GM12878 (cell line): Measurements from ENCODE around the gene ARL14EP. TPM values are rescaled to one million over a fixed set of nuclear protein-coding genes. Genes with fewer than 3 reads are reported as not detected.

Source experiments
- BMI1 ChIP-seq: fragments of 450-650 bp; IDR thresholded peaks from 2 replicates; pipeline ENCODE4 v1.6.1; 2016; ENCODE audit warnings: mild to moderate bottlenecking, moderate library complexity, borderline replicate concordance
- CEBPB ChIP-seq, 2 experiments: fragments of 150-350 bp in 1 of 2; IDR thresholded peaks; 2 replicates each; pipeline ENCODE4 v1.6.1; 2012 to 2014; ENCODE audit warnings: low read depth in 2 of 2, low read length in 2 of 2, borderline replicate concordance in 1 of 2, inconsistent platforms in 1 of 2
- IKZF1 ChIP-seq: fragments of 450-650 bp; conservative IDR thresholded peaks from 2 replicates; pipeline ENCODE4 v1.6.1; 2017; ENCODE audit warnings: antibody characterized with exemption, mild to moderate bottlenecking
- IRF4 ChIP-seq: IDR thresholded peaks from 2 replicates; pipeline ENCODE4 v1.6.1; 2011; ENCODE audit warnings: low read depth, low read length
- KDM1A ChIP-seq: fragments of 200-600 bp; sonication (generic); IDR thresholded peaks from 2 replicates; pipeline ENCODE4 v1.6.1; 2016; ENCODE audit warnings: borderline replicate concordance
- KLF5 ChIP-seq: fragments of 450-650 bp; IDR thresholded peaks from 2 replicates; pipeline ENCODE4 v1.6.1; 2014; ENCODE audit warnings: mild to moderate bottlenecking; ENCODE audit not compliant: partially characterized antibody
- MTA3 ChIP-seq: IDR thresholded peaks from 2 replicates; pipeline ENCODE4 v1.6.1; 2012; ENCODE audit warnings: low read length, inconsistent platforms, borderline replicate concordance
- MYB ChIP-seq: fragments of 150-350 bp; IDR thresholded peaks from 2 replicates; pipeline ENCODE4 v1.6.1; 2014; ENCODE audit warnings: mild to moderate bottlenecking, low read depth, low read length, borderline replicate concordance
- NBN ChIP-seq: fragments of 450-650 bp; IDR thresholded peaks from 2 replicates; pipeline ENCODE4 v1.6.1; 2016
- PKNOX1 ChIP-seq: fragments of 450-650 bp; IDR thresholded peaks from 2 replicates; pipeline ENCODE4 v1.6.1; 2016; ENCODE audit warnings: mild to moderate bottlenecking
- SRF ChIP-seq, 2 experiments: IDR thresholded peaks; 2 replicates each; pipeline ENCODE4 v1.6.1; 2011; ENCODE audit warnings: low read depth in 2 of 2, low read length in 2 of 2, mild to moderate bottlenecking in 1 of 2, moderate library complexity in 1 of 2
- TCF12 ChIP-seq: IDR thresholded peaks from 2 replicates; pipeline ENCODE4 v1.6.1; 2011; ENCODE audit warnings: low read depth, mild to moderate bottlenecking, low read length
- TCF3 ChIP-seq: IDR thresholded peaks from 2 replicates; pipeline ENCODE4 v1.6.1; 2012; ENCODE audit warnings: low read depth, mild to moderate bottlenecking, low read length, borderline replicate concordance; ENCODE audit not compliant: insufficient read depth
- YY1 ChIP-seq: IDR thresholded peaks from 2 replicates; pipeline ENCODE4 v1.6.1; 2011; ENCODE audit warnings: low read depth, mild to moderate bottlenecking, low read length
- ZBED1 ChIP-seq: IDR thresholded peaks from 2 replicates; pipeline ENCODE4 v1.6.1; 2016; ENCODE audit warnings: borderline replicate concordance
- ZNF592 ChIP-seq: fragments of 450-650 bp; IDR thresholded peaks from 2 replicates; pipeline ENCODE4 v1.6.1; 2017; ENCODE audit warnings: mild to moderate bottlenecking, moderate library complexity
- polyA plus RNA-seq, 11 experiments: library from polyadenylated mRNA; depleted of rRNA in 4 of 11; unstranded in 6 of 11; stranded (reverse) in 5 of 11; fragments of >200 nt; fragmentation: Nextera tagmentation in 4 of 11; fragmentation: Illumina TruSeq in 1 of 11; extraction: Ambion mirVana in 4 of 11; extraction: Trizol in 1 of 11; gene quantifications; 1 replicate in 1 of 11; 2 replicates in 10 of 11; pipeline versions ENCODE4 v1.2.1 to v1.2.3, GENCODE V29; 2011 to 2016; ENCODE audit warnings: inconsistent platforms in 2 of 11, missing spikeins in 2 of 11, low read depth in 1 of 11
- total RNA-seq, 4 experiments: library from RNA; depleted of rRNA in 3 of 4; stranded (reverse); fragments of >200 nt in 3 of 4; fragmentation: Illumina TruSeq in 1 of 4; extraction: Trizol in 1 of 4; gene quantifications; 2 replicates each; pipeline versions ENCODE4 v1.2.1 to v1.2.3, GENCODE V29; 2013 to 2021
- TF ChIP-seq, protein P1 (sequence below): IDR thresholded peaks from 2 replicates; pipeline ENCODE4 v1.6.1; 2011; ENCODE audit warnings: low read depth, low read length, improper control_type of control experiment, borderline replicate concordance
- TF ChIP-seq, protein P2 (sequence below): IDR thresholded peaks from 2 replicates; pipeline ENCODE4 v1.6.1; 2012; ENCODE audit warnings: mild to moderate bottlenecking, low read depth, low read length
- TF ChIP-seq, protein P3 (sequence below): fragments of 450-650 bp; IDR thresholded peaks from 2 replicates; pipeline ENCODE4 v1.6.1; 2014; ENCODE audit warnings: mild to moderate bottlenecking

The ARL14EP gene
- total and polyA plus RNA-seq, 10 of the 15 experiments (the other 5 are each of a cell fraction or from before 2014, with no cell fraction given) = 18.1 to 59.8 (median 42.8) TPM

- no peak for TF ChIP-seq KLF5
- TF ChIP-seq, protein P1, sequence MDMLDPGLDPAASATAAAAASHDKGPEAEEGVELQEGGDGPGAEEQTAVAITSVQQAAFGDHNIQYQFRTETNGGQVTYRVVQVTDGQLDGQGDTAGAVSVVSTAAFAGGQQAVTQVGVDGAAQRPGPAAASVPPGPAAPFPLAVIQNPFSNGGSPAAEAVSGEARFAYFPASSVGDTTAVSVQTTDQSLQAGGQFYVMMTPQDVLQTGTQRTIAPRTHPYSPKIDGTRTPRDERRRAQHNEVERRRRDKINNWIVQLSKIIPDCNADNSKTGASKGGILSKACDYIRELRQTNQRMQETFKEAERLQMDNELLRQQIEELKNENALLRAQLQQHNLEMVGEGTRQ = peak; percentile 5; the same call in 1 of the 2 replicates
- TF ChIP-seq SRF (IDR thresholded peaks at IDR 0.05; ENCODE audit: low read depth in 2 of 2, low read length in 2 of 2) = 0 out of 4 replicates have a peak, but pooled peaks of 1 of the 2 experiments have one; percentile 24
- TF ChIP-seq MYB = peak; percentile 97
- TF ChIP-seq, protein P2, sequence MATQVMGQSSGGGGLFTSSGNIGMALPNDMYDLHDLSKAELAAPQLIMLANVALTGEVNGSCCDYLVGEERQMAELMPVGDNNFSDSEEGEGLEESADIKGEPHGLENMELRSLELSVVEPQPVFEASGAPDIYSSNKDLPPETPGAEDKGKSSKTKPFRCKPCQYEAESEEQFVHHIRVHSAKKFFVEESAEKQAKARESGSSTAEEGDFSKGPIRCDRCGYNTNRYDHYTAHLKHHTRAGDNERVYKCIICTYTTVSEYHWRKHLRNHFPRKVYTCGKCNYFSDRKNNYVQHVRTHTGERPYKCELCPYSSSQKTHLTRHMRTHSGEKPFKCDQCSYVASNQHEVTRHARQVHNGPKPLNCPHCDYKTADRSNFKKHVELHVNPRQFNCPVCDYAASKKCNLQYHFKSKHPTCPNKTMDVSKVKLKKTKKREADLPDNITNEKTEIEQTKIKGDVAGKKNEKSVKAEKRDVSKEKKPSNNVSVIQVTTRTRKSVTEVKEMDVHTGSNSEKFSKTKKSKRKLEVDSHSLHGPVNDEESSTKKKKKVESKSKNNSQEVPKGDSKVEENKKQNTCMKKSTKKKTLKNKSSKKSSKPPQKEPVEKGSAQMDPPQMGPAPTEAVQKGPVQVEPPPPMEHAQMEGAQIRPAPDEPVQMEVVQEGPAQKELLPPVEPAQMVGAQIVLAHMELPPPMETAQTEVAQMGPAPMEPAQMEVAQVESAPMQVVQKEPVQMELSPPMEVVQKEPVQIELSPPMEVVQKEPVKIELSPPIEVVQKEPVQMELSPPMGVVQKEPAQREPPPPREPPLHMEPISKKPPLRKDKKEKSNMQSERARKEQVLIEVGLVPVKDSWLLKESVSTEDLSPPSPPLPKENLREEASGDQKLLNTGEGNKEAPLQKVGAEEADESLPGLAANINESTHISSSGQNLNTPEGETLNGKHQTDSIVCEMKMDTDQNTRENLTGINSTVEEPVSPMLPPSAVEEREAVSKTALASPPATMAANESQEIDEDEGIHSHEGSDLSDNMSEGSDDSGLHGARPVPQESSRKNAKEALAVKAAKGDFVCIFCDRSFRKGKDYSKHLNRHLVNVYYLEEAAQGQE = no peak
- peak; percentile 74; the same call in 1 of the 2 replicates for TF ChIP-seq MTA3
- TF ChIP-seq CEBPB (IDR thresholded peaks at IDR 0.05; ENCODE audit: borderline replicate concordance in 1 of 2, low read depth in 2 of 2, low read length in 2 of 2) = no peak
- TF ChIP-seq YY1 = no peak
- no peak for TF ChIP-seq ZNF592
- TF ChIP-seq, protein P3, sequence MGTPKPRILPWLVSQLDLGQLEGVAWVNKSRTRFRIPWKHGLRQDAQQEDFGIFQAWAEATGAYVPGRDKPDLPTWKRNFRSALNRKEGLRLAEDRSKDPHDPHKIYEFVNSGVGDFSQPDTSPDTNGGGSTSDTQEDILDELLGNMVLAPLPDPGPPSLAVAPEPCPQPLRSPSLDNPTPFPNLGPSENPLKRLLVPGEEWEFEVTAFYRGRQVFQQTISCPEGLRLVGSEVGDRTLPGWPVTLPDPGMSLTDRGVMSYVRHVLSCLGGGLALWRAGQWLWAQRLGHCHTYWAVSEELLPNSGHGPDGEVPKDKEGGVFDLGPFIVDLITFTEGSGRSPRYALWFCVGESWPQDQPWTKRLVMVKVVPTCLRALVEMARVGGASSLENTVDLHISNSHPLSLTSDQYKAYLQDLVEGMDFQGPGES = no peak
- TF ChIP-seq IKZF1 = peak; percentile 86
- peak; percentile 94 for TF ChIP-seq NBN
- TF ChIP-seq BMI1 = peak; percentile 75
- TF ChIP-seq IRF4 = peak; percentile 97
- TF ChIP-seq ZBED1 = 0 out of 2 replicates have a peak, but pooled peaks have one; percentile 59
- peak; percentile 61; the same call in 1 of the 2 replicates for TF ChIP-seq TCF3
- peak; percentile 89 for TF ChIP-seq PKNOX1
- TF ChIP-seq KDM1A = no peak
- TF ChIP-seq TCF12 = peak; percentile 73; the same call in 1 of the 2 replicates
Measured at GRCh38 chr11:30342736-30343166, 19.8 kb downstream of the ARL14EP start (continued).
